Measurements from ENCODE around the gene PACS1. TPM values are rescaled to one million over a fixed set of nuclear protein-coding genes. Genes with fewer than 3 reads are reported as not detected.

Gene PACS1
- total RNA-seq, 2 donors from 2014 or later, result 124 TPM

DNA sequence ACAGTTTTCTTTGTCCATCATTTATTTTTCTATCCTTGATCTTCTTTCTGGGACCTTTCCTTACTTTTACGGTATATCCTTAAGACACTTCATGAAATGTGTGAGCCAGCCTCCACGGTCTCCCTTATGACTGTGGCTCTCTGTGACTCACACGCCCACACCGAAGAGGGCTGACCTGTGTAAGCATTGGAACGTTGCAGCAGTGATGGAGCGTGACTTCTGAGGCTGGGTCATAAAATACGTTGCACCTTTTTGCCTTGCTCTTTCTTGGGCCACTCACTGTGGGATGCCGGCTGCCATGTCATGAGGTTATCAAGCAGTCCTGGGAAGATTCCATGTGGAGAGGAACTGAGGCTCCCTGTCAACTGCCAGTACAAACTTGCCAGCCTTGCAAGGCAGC is 102.1 kb downstream of the PACS1 start:
- H3K36me3 Mint-ChIP-seq, result peaks cover 0 to 7% of the 10 kb centered on the region in 2 donors
- ATAC-seq, result peak; percentile 60 to 86
- H3K9me3 Mint-ChIP-seq, result no peaks in the 10 kb centered on the region
- DNase-seq (ENCODE audit: low spot score in 2 of 2), result no peak
- peak overlapping the region in 1 of 2 donors; percentile 15 for H3K27ac Mint-ChIP-seq

- no peak for DNase-seq (ENCODE audit: low spot score in 2 of 2)
- no peaks in the 10 kb centered on the region for H3K36me3 Mint-ChIP-seq
- H3K9me3 Mint-ChIP-seq, result no peaks in the 10 kb centered on the region
- no peak for ATAC-seq
- H3K27ac Mint-ChIP-seq, result no peak overlapping the region
These were observed 106.6 kb downstream of the PACS1 start for GRCh38 chr11:66176650-66177049.

GRCh38 chr11:66178183-66178582 is 108.1 kb downstream of the PACS1 start:
- Mint-ChIP-seq H3K9me3 (no peaks in the 10 kb centered on the region), H3K27ac (no peak overlapping the region), H3K36me3 (no peaks in the 10 kb centered on the region)
- ATAC-seq (no peak), DNase-seq (ENCODE audit: low spot score in 2 of 2) (no peak)

DNA sequence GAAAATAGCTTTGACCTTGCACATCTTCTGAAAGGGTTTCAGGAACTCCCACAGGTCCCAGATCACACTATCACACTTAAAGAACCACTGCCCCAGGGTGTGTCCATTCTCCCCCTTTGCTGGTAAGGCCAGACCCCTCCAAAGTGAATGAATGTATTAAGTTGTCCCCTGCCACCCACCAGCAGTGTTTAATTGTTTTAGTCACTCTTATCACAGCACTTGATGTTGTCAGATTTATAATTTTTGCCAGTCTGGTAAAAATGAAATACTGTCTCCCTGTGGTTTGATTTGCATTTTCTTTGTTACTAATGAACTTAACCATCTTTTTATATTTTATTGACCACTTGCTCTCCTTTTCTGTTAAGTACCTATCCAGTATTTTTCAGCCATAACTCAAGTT is 108.8 kb downstream of the PACS1 start:
- DNase-seq (ENCODE audit: low spot score in 2 of 2) (no peak), ATAC-seq (no peak)
- Mint-ChIP-seq H3K36me3 (no peaks in the 10 kb centered on the region), H3K9me3 (no peaks in the 10 kb centered on the region), H3K27ac (no peak overlapping the region)

- Mint-ChIP-seq H3K9me3 (no peaks in the 10 kb centered on the region), H3K36me3 (no peaks in the 10 kb centered on the region), H3K27ac (peak overlapping the region; percentile 51 to 60)
- DNase-seq (ENCODE audit: low spot score in 2 of 2) (no peak), ATAC-seq (no peak)
These were observed 111.7 kb downstream of the PACS1 start for GRCh38 chr11:66181632-66182315.

DNA sequence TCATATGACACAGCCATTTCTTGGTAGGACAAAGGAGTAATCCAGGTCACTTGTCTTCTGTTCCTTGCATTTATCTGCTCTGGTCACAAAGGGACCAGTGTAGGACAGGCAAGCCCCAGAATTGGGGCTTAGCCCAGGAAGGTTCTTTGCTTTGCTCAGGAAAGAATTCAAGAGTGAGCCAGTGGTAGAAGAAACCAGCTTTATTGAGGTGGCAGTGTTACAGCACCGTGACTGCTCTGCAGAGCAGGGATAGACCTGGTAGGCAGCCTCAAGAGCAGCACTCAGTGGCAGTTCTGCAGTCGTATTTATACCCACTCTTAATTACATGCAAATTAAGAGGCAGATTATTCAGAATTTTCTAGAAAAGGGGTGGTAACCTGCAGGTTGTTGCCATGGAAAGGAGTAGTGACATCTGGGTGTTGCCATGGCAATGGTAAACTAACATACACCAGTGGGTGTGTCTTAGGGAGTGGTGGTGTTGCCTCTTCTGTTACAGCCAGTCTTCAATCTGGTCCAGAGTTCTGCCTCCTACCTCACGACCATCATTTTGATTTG is 113.5 kb downstream of the PACS1 start:
- Mint-ChIP-seq H3K36me3 (peaks cover 0 to 14% of the 10 kb centered on the region in 2 donors), H3K9me3 (peaks cover 0 to 5% of the 10 kb centered on the region in 2 donors), H3K27ac (peak overlapping the region in 1 of 2 donors; percentile 47)
- DNase-seq (ENCODE audit: low spot score in 2 of 2), result no peak
- no peak for ATAC-seq

GRCh38 chr11:66184728-66185127 is 114.7 kb downstream of the PACS1 start:
- no peak overlapping the region for H3K27ac Mint-ChIP-seq
- H3K9me3 Mint-ChIP-seq, result peaks cover 0 to 5% of the 10 kb centered on the region in 2 donors
- ATAC-seq (no peak), DNase-seq (ENCODE audit: low spot score in 2 of 2) (no peak)
- H3K36me3 Mint-ChIP-seq, result peaks cover 0 to 20% of the 10 kb centered on the region in 2 donors

- DNase-seq (ENCODE audit: low spot score in 2 of 2), result no peak
- Mint-ChIP-seq H3K27ac (peak overlapping the region in 1 of 2 donors; percentile 26), H3K9me3 (peaks cover 0 to 5% of the 10 kb centered on the region in 2 donors), H3K36me3 (peaks cover 0 to 20% of the 10 kb centered on the region in 2 donors)
- no peak for ATAC-seq
These were observed 116.4 kb downstream of the PACS1 start for GRCh38 chr11:66186470-66186869.

- DNase-seq (ENCODE audit: low spot score in 2 of 2) (no peak), ATAC-seq (no peak)
- Mint-ChIP-seq H3K27ac (no peak overlapping the region), H3K36me3 (peaks cover 0 to 20% of the 10 kb centered on the region in 2 donors), H3K9me3 (peaks cover 0 to 5% of the 10 kb centered on the region in 2 donors)
These were observed 117.4 kb downstream of the PACS1 start for GRCh38 chr11:66187453-66187852.

DNA sequence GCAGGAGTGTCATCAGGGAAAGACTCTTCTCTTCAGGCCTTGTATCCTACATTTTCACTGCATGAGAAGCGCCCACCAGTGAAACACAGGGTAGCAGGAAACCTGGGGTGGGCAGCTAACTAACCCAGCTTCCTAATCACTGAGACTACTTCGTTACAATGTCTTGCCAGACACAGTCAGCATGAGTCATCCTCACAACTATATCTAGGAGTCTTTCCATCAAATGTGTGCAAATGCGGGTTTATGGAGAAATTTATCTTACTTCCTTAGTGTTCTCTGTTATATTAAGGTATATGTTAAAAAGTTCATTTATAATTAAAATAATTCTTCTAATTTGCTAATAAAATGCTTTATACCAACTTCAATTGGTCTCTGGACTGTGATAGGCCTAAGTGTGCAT is 118.5 kb downstream of the PACS1 start:
- DNase-seq (ENCODE audit: low spot score in 2 of 2) (no peak), ATAC-seq (no peak)
- H3K27ac Mint-ChIP-seq, result no peak overlapping the region
- H3K9me3 Mint-ChIP-seq, result peaks cover 0 to 5% of the 10 kb centered on the region in 2 donors
- peaks cover 0 to 20% of the 10 kb centered on the region in 2 donors for H3K36me3 Mint-ChIP-seq

DNA sequence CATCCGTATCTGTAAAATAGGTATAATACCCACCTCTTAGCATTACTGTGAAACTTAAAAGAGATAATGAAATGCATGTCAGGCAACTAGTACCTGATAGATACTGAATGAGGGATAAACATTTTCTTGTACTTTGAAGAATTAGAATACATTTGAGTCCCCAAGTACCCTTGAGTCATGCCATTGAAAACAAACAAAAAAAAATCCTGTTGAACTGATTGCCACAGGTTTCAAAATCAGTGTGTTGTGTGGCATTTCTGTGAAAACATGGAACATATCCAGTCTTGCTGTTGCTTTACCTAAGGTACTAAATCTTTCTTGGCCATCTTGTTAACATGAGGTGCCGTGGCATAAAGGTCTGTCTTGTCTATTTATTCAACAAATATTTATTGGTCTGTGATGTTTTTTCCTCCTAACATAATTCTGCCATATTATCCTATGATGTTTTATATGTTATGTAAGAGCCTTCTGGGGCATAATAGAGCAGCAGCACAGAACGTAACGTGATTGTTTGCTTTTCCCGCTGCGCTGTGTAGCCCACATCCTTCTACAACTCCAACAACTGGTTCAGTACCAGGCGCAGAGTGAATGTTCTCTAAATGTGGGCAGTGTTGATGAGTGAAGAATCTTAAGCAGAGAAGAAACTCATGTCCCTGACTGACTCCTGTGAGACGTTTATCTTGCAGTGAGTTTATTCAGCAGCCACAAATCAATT is 119.1 kb downstream of the PACS1 start:
- peaks cover 0 to 20% of the 10 kb centered on the region in 2 donors for H3K36me3 Mint-ChIP-seq
- no peak for ATAC-seq
- H3K27ac Mint-ChIP-seq, result no peak overlapping the region
- H3K9me3 Mint-ChIP-seq, result peaks cover 0 to 5% of the 10 kb centered on the region in 2 donors
- DNase-seq (ENCODE audit: low spot score in 2 of 2), result no peak

GRCh38 chr11:66190786-66191185 is 120.7 kb downstream of the PACS1 start:
- peaks cover 0 to 5% of the 10 kb centered on the region in 2 donors for H3K9me3 Mint-ChIP-seq
- peaks cover 0 to 20% of the 10 kb centered on the region in 2 donors for H3K36me3 Mint-ChIP-seq
- H3K27ac Mint-ChIP-seq, result peak overlapping the region in 1 of 2 donors; percentile 12
- no peak for DNase-seq (ENCODE audit: low spot score in 2 of 2)
- no peak for ATAC-seq

DNA sequence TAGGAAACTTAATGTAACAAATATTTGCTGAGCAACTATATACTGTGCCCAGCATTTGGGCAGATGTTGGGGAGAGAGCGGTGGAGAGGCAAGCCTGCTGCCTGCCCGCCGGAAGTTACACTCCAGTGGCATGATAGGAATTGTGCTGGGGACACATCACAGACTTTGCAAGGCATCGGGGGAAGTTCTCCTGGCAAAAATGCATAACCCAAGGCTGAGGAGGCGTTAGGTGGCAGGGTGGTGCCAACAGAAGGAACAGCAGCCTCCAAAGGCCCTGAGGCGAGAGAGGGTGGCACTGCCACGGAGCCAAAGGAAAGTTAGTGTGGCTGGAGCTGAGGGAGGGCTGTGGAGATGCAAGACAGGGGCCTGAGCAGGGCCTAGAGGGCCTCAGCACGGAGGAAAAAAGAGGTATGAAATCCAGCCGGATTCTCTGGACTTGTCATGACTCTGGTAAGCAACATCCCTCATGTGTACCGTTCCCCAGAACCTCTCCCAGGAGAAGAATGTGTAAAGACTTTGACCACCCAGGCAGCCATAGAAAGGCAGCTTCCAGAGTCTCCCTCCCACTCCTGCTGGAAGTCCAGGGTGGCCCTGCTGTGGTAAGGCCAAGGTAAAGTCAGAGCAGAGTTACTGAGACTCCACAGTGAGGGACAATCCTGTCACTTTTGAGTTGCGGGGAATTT is 122.2 kb downstream of the PACS1 start:
- no peak for DNase-seq (ENCODE audit: low spot score in 2 of 2)
- peaks cover 0 to 17% of the 10 kb centered on the region in 2 donors for H3K36me3 Mint-ChIP-seq
- H3K27ac Mint-ChIP-seq, result peak overlapping the region; percentile 52 to 69
- H3K9me3 Mint-ChIP-seq, result peaks cover 0 to 4% of the 10 kb centered on the region in 2 donors
- no peak for ATAC-seq

DNA sequence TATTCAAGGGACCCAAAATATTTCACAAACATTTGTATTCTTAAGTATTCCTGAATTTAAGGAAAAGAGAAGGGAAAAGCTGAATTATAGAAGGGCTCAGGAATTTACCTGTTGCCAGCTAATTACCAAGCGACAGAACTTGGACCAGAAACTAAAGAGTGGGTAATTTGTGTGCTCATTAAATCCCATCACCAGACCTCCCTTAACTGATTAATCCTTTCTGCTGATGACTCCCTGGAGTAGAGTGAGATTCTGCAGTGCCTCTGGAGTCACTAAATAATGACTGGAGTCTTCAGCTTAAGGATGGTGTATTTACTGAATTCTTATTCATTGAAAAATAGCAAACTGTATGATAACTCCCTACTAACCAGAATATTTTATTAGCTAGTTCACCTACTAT is 124.3 kb downstream of the PACS1 start:
- ATAC-seq (no peak), DNase-seq (ENCODE audit: low spot score in 2 of 2) (no peak)
- H3K36me3 Mint-ChIP-seq, result peaks cover 6 to 15% of the 10 kb centered on the region in 2 donors
- no peak overlapping the region for H3K27ac Mint-ChIP-seq
- H3K9me3 Mint-ChIP-seq, result peaks cover 0 to 3% of the 10 kb centered on the region in 2 donors

DNA sequence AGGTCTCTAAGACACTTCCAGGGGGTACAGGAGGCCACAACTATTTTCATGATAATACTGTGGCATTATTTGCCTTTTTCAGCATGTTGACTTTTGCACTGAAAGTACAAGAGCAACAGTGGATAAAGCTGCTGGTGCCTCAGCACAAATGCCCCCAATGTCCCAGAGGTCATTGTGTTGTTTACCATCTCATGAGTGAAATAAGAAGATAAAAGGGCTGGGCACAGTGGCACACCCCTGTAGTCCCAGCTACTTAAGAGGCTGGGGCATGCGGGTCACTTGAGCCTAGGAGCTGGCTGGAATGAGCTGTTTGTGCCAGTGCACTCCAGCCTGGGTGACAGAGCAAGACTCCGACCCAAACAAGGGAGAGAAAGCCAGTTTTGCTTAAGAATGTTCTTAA is 125.8 kb downstream of the PACS1 start:
- DNase-seq (ENCODE audit: low spot score in 2 of 2), result no peak
- Mint-ChIP-seq H3K9me3 (peaks cover 0 to 11% of the 10 kb centered on the region in 2 donors), H3K27ac (no peak overlapping the region), H3K36me3 (peaks cover 11 to 24% of the 10 kb centered on the region in 2 donors)
- ATAC-seq, result no peak

GRCh38 chr11:66203847-66204246 is 133.8 kb downstream of the PACS1 start:
- DNase-seq (ENCODE audit: low spot score in 2 of 2), result no peak
- Mint-ChIP-seq H3K36me3 (peaks cover 6 to 32% of the 10 kb centered on the region in 2 donors), H3K9me3 (peaks cover 4 to 33% of the 10 kb centered on the region in 2 donors), H3K27ac (no peak overlapping the region)
- no peak for ATAC-seq

- no peak overlapping the region for H3K27ac Mint-ChIP-seq
- ATAC-seq (no peak), DNase-seq (ENCODE audit: low spot score in 2 of 2) (no peak)
- peaks cover 6 to 27% of the 10 kb centered on the region in 2 donors for H3K36me3 Mint-ChIP-seq
- H3K9me3 Mint-ChIP-seq, result peaks cover 4 to 30% of the 10 kb centered on the region in 2 donors
These were observed 134.3 kb downstream of the PACS1 start for GRCh38 chr11:66204412-66204811.

Data from activated naive CD4-positive, alpha-beta T cell treated with anti-CD3 and anti-CD28 coated beads, Interleukin-2, amount 50 U/mL, for 72 hours (primary cell).